Neural progenitor cell (in vitro differentiated cells): ENCODE measurements around the gene SLC6A7. TPM values are rescaled to one million over a fixed set of nuclear protein-coding genes. Genes with fewer than 3 reads are reported as not detected.

Source experiments
- DNase-seq: peaks from one replicate; pipeline ENCODE4 v3.0.0-alpha.2; 2016; ENCODE audit warnings: low spot score
- H2AFZ ChIP-seq: fragments of 200-600 bp; sonication (generic); replicated peaks from 2 replicates; pipeline ENCODE4 v1.6.1; 2016; ENCODE audit warnings: antibody characterized with exemption
- H3F3A ChIP-seq: fragments of 200-600 bp; sonication (generic); 2 replicates; pipeline ENCODE4 v1.6.1; 2016; ENCODE audit warnings: antibody characterized with exemption, low read depth
- H3K27ac ChIP-seq: fragments of 200-600 bp; sonication (generic); 2 replicates; pipeline ENCODE4 v1.5.1; 2016; ENCODE audit warnings: mild to moderate bottlenecking
- H3K27me3 ChIP-seq: fragments of 200-600 bp; sonication (generic); 2 replicates; pipeline ENCODE4 v1.6.1; 2016; ENCODE audit warnings: mild to moderate bottlenecking, moderate library complexity
- H3K36me3 ChIP-seq: fragments of 200-600 bp; sonication (generic); 2 replicates; pipeline ENCODE4 v1.5.1; 2016
- H3K4me1 ChIP-seq: fragments of 200-600 bp; sonication (generic); 2 replicates; pipeline ENCODE4 v1.6.1; 2016; ENCODE audit warnings: mixed run types
- H3K4me2 ChIP-seq: fragments of 200-600 bp; sonication (generic); 2 replicates; pipeline ENCODE4 v1.6.1; 2016
- H3K4me3 ChIP-seq: fragments of 200-600 bp; sonication (generic); 2 replicates; pipeline ENCODE4 v1.5.1; 2016
- H3K79me2 ChIP-seq: fragments of 200-600 bp; sonication (generic); 2 replicates; pipeline ENCODE4 v1.6.1; 2016; ENCODE audit warnings: low read depth
- H3K9ac ChIP-seq: fragments of 200-600 bp; sonication (generic); 2 replicates; pipeline ENCODE4 v1.6.1; 2016
- H3K9me3 ChIP-seq: fragments of 200-600 bp; sonication (generic); 2 replicates; pipeline ENCODE4 v1.5.1; 2016; ENCODE audit warnings: low read depth
- H4K20me1 ChIP-seq: fragments of 200-600 bp; sonication (generic); 2 replicates; pipeline ENCODE4 v1.6.1; 2016; ENCODE audit warnings: low read depth
- H3K27ac Mint-ChIP-seq: 3 replicates; pipeline ENCODE4 v1.8.0; 2021; ENCODE audit warnings: mixed read lengths
- H3K27me3 Mint-ChIP-seq: 2 replicates; pipeline ENCODE4 v1.8.0; 2022; ENCODE audit warnings: low read depth, mild to moderate bottlenecking, inconsistent platforms, moderate library complexity, mixed read lengths; ENCODE audit not compliant: insufficient read depth
- H3K36me3 Mint-ChIP-seq: 3 replicates; pipeline ENCODE4 v1.8.0; 2021; ENCODE audit warnings: mixed read lengths
- H3K4me1 Mint-ChIP-seq: 3 replicates; pipeline ENCODE4 v1.8.0; 2021; ENCODE audit warnings: mixed read lengths
- H3K4me3 Mint-ChIP-seq: 3 replicates; pipeline ENCODE4 v1.8.0; 2021; ENCODE audit warnings: mild to moderate bottlenecking, moderate library complexity, mixed read lengths
- H3K9me3 Mint-ChIP-seq: 3 replicates; pipeline ENCODE4 v1.8.0; 2020; ENCODE audit warnings: mixed read lengths
- EZH2 ChIP-seq: fragments of 200-600 bp; sonication (generic); IDR thresholded peaks from 2 replicates; pipeline ENCODE4 v1.6.1; 2017; ENCODE audit warnings: antibody characterized with exemption, mild to moderate bottlenecking, moderate library complexity
- EZH2phosphoT487 ChIP-seq: fragments of 200-600 bp; sonication (generic); IDR thresholded peaks from 2 replicates; pipeline ENCODE4 v1.6.1; 2017; ENCODE audit warnings: antibody characterized with exemption
- total RNA-seq: library from RNA; depleted of rRNA; stranded (reverse); fragments of >200 nt; gene quantifications from 2 replicates; pipeline ENCODE4 v1.2.3, GENCODE V29; 2015; ENCODE audit warnings: low replicate concordance
- TF ChIP-seq, protein P1 (sequence below): fragments of 200-600 bp; sonication (generic); IDR thresholded peaks from 2 replicates; pipeline ENCODE4 v1.5.1; 2017; ENCODE audit warnings: antibody characterized with exemption, mild to moderate bottlenecking

The SLC6A7 gene
- total RNA-seq, 1 donor from 2014 or later = not detected

DNA sequence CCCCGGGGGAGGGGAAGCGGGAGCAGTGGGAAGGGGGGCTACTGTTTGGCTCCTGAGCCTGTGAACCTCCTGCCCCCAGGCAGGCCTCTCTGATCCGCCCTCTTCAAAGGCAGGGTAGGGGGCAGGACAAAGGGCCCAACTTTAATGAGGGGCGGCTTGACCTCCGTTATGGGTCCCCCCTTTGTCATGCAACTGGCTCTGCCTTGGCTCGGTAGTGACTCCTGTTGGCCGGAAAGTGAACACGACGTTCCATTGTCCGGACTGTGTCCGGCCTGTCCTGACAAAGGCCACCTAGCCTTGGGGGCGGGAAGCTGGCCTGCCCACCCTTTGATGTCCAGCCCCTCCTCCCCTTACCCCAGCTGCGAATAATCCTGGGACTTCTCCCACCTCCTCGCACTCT, 22.0 kb upstream of the SLC6A7 start:
- H3F3A ChIP-seq = peaks cover 12% of the 10 kb centered on the region
- no peak overlapping the region for H3K27ac Mint-ChIP-seq
- peaks cover 91% of the 10 kb centered on the region for H3K27me3 ChIP-seq
- TF ChIP-seq EZH2 (no peak), EZH2phosphoT487 (no peak)
- TF ChIP-seq, protein P1, sequence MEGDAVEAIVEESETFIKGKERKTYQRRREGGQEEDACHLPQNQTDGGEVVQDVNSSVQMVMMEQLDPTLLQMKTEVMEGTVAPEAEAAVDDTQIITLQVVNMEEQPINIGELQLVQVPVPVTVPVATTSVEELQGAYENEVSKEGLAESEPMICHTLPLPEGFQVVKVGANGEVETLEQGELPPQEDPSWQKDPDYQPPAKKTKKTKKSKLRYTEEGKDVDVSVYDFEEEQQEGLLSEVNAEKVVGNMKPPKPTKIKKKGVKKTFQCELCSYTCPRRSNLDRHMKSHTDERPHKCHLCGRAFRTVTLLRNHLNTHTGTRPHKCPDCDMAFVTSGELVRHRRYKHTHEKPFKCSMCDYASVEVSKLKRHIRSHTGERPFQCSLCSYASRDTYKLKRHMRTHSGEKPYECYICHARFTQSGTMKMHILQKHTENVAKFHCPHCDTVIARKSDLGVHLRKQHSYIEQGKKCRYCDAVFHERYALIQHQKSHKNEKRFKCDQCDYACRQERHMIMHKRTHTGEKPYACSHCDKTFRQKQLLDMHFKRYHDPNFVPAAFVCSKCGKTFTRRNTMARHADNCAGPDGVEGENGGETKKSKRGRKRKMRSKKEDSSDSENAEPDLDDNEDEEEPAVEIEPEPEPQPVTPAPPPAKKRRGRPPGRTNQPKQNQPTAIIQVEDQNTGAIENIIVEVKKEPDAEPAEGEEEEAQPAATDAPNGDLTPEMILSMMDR = peak; percentile 58
- no peak overlapping the region for H3K9ac ChIP-seq
- peak overlapping the region; percentile 78 for H3K4me2 ChIP-seq
- H3K27me3 Mint-ChIP-seq = peaks cover 44% of the 10 kb centered on the region
- H3K4me1 Mint-ChIP-seq = peaks cover 32% of the 10 kb centered on the region
- no peak overlapping the region for H3K27ac ChIP-seq
- H3K79me2 ChIP-seq = no peaks in the 10 kb centered on the region
- peaks cover 16% of the 10 kb centered on the region for H3K4me1 ChIP-seq
- peaks cover 2% of the 10 kb centered on the region for H3K9me3 Mint-ChIP-seq
- no peak overlapping the region for H2AFZ ChIP-seq
- no peaks in the 10 kb centered on the region for H3K36me3 ChIP-seq
- H4K20me1 ChIP-seq = no peaks in the 10 kb centered on the region
- H3K9me3 ChIP-seq = no peaks in the 10 kb centered on the region
- no peak overlapping the region for H3K4me3 Mint-ChIP-seq
- DNase-seq = peak; percentile 61
- H3K4me3 ChIP-seq = no peak overlapping the region
- H3K36me3 Mint-ChIP-seq = no peaks in the 10 kb centered on the region

DNA sequence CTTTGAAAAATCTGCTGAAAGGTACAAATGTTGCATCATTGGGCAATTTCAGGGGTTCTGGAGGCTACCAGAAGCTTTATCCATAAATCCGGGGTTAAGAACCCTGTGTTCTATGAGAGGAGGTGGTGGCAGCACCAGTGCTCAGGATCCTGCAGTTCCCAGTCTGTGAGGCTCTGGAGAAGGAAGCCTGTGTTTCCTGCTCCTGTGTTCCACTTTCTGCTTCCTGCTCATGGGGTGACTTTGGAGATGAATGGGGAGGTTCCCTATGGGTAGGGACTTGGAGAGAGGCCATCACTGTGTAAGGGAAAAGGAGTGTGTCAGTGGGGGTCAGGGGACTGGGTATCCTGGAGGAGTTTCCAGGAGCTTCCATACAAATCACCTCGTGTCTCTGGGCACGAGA, 21.0 kb upstream of the SLC6A7 start:
- Mint-ChIP-seq H3K36me3 (no peaks in the 10 kb centered on the region), H3K4me1 (peaks cover 34% of the 10 kb centered on the region), H3K27me3 (peaks cover 47% of the 10 kb centered on the region), H3K27ac (peak overlapping the region; percentile 48), H3K9me3 (peaks cover 2% of the 10 kb centered on the region), H3K4me3 (no peak overlapping the region)
- Histone ChIP-seq H3K9me3 (no peaks in the 10 kb centered on the region), H3K27me3 (peaks cover 89% of the 10 kb centered on the region), H3K27ac (no peak overlapping the region), H3F3A (peaks cover 12% of the 10 kb centered on the region), H2AFZ (no peak overlapping the region), H3K36me3 (no peaks in the 10 kb centered on the region), H3K4me1 (peaks cover 16% of the 10 kb centered on the region), H4K20me1 (no peaks in the 10 kb centered on the region), H3K4me3 (no peak overlapping the region), H3K9ac (no peak overlapping the region), H3K79me2 (no peaks in the 10 kb centered on the region), H3K4me2 (no peak overlapping the region)
- no peak for DNase-seq
- TF ChIP-seq EZH2 = no peak
- no peak for TF ChIP-seq EZH2phosphoT487
- TF ChIP-seq, protein P1 = no peak

DNA sequence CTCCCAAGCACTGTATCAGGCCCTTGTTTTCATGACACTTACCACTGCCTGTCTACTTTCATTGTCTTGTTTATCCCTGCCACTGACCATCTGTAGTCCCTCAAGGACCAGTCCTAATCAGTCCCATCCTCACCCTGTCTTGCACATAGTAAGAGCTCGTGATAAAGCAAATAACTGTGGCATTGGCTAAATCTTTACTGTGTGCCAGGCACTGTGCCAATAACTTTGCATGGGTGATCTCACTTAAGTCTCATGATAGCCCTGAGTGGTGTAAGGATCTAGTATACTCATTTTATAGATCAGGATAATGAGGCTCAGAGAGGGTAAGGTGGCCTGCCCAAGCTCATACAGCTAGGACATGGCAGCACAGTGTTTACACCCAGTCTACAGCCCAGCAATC, 17.7 kb upstream of the SLC6A7 start:
- no peak overlapping the region for H3K4me2 ChIP-seq
- peaks cover 6% of the 10 kb centered on the region for H3K4me1 ChIP-seq
- H3K79me2 ChIP-seq = no peaks in the 10 kb centered on the region
- DNase-seq = no peak
- peaks cover 2% of the 10 kb centered on the region for H3K9me3 Mint-ChIP-seq
- peaks cover 19% of the 10 kb centered on the region for H3K4me1 Mint-ChIP-seq
- H3K27ac Mint-ChIP-seq = no peak overlapping the region
- H3K27ac ChIP-seq = no peak overlapping the region
- no peak overlapping the region for H2AFZ ChIP-seq
- no peaks in the 10 kb centered on the region for H4K20me1 ChIP-seq
- H3F3A ChIP-seq = peaks cover 12% of the 10 kb centered on the region
- no peak overlapping the region for H3K4me3 ChIP-seq
- H3K36me3 ChIP-seq = no peaks in the 10 kb centered on the region
- peaks cover 35% of the 10 kb centered on the region for H3K27me3 Mint-ChIP-seq
- TF ChIP-seq, protein P1 = no peak
- TF ChIP-seq EZH2 = no peak
- no peak for TF ChIP-seq EZH2phosphoT487
- no peaks in the 10 kb centered on the region for H3K9me3 ChIP-seq
- no peak overlapping the region for H3K4me3 Mint-ChIP-seq
- H3K36me3 Mint-ChIP-seq = no peaks in the 10 kb centered on the region
- no peak overlapping the region for H3K9ac ChIP-seq
- peaks cover 56% of the 10 kb centered on the region for H3K27me3 ChIP-seq
